ENCODE measurements around the gene ST7. TPM values are rescaled to one million over a fixed set of nuclear protein-coding genes. Genes with fewer than 3 reads are reported as not detected.
"Not testable (repeated sequence)": the region's sequence is repeated elsewhere in the genome, so short reads cannot be mapped to it uniquely, and the experiment has no call there.

ST7 gene
- polyA plus RNA-seq, 1 donor, result 26.9 TPM

- DNase-seq, result not testable (repeated sequence)
Observed at GRCh38 chr7:117030793-117031192, 77.5 kb downstream of the ST7 start.

- DNase-seq, result no peak
Observed at GRCh38 chr7:117032810-117033209, 79.5 kb downstream of the ST7 start.

GRCh38 chr7:117034851-117035464 lies 81.7 kb downstream of the ST7 start:
- no peak for DNase-seq

- no peak for DNase-seq
Observed at GRCh38 chr7:117035465-117035862, 82.2 kb downstream of the ST7 start.

GRCh38 chr7:117036053-117036669 lies 82.9 kb downstream of the ST7 start:
- DNase-seq, result no peak

GRCh38 chr7:117036836-117037235 lies 83.5 kb downstream of the ST7 start:
- DNase-seq, result no peak

GRCh38 chr7:117038408-117038807 lies 85.1 kb downstream of the ST7 start:
- no peak for DNase-seq

- no peak for DNase-seq
Observed at GRCh38 chr7:117041007-117041406, 87.7 kb downstream of the ST7 start.

- no peak for DNase-seq
Observed at GRCh38 chr7:117041822-117042221, 88.5 kb downstream of the ST7 start.

- DNase-seq, result no peak
Observed at GRCh38 chr7:117043108-117043825, 90.0 kb downstream of the ST7 start.

- no peak for DNase-seq
Observed at GRCh38 chr7:117044664-117045063, 91.4 kb downstream of the ST7 start.

- DNase-seq, result no peak
Observed at GRCh38 chr7:117045927-117046710, 92.8 kb downstream of the ST7 start.

GRCh38 chr7:117047496-117047895 lies 94.2 kb downstream of the ST7 start:
- DNase-seq, result no peak

- no peak for DNase-seq
Observed at GRCh38 chr7:117048114-117048866, 95.0 kb downstream of the ST7 start.

GRCh38 chr7:117048882-117049281 lies 95.6 kb downstream of the ST7 start:
- no peak for DNase-seq

- no peak for DNase-seq
Observed at GRCh38 chr7:117051808-117052207, 98.5 kb downstream of the ST7 start.

GRCh38 chr7:117053432-117053831 lies 100.1 kb downstream of the ST7 start:
- no peak for DNase-seq

- no peak for DNase-seq
Observed at GRCh38 chr7:117061751-117062150, 108.5 kb downstream of the ST7 start.

- no peak for DNase-seq
Observed at GRCh38 chr7:117062300-117062699, 109.0 kb downstream of the ST7 start.

GRCh38 chr7:117064688-117065087 lies 111.4 kb downstream of the ST7 start:
- no peak for DNase-seq

GRCh38 chr7:117065571-117066150 lies 112.4 kb downstream of the ST7 start:
- DNase-seq, result no peak

- no peak for DNase-seq
Observed at GRCh38 chr7:117066668-117067067, 113.4 kb downstream of the ST7 start.
